OCI-LY7 (cell line): ENCODE results near the gene ATXN1. TPM values are rescaled to one million over a fixed set of nuclear protein-coding genes. Genes with fewer than 3 reads are reported as not detected.

Experiments used
- BruUV-seq: library from RNA; stranded (reverse); fragments of 400-500 nt; replicated peaks from 2 replicates; lab custom pipeline; 2021; lab: Mats Ljungman, UMichigan
- CTCF ChIA-PET: fragments of 300-600 bp; sonication (Branson Sonifier 250); formaldehyde crosslinking; loops from one replicate; lab custom pipeline; 2022; ENCODE audit warnings: antibody characterized with exemption; ENCODE audit not compliant: unreplicated experiment; lab: Charles Lee
- POLR2A ChIA-PET: fragments of 300-600 bp; sonication (Branson Sonifier 250); formaldehyde crosslinking; loops from one replicate; lab custom pipeline; 2022; ENCODE audit warnings: antibody characterized with exemption; lab: Charles Lee
- DNase-seq: peaks from one replicate; pipeline ENCODE4 v3.0.0-alpha.2; 2015; ENCODE audit warnings: low spot score
- H2AFZ ChIP-seq: fragments of 200-600 bp; sonication (generic), shearing (Covaris generic); 2 replicates; pipeline ENCODE4 v1.6.1; 2014; ENCODE audit warnings: mild to moderate bottlenecking, antibody characterized with exemption, low read length, moderate library complexity
- H3K27ac ChIP-seq: fragments of 200-600 bp; sonication (generic); 2 replicates; pipeline ENCODE4 v1.5.1; 2014; ENCODE audit warnings: mixed run types, low read depth, mild to moderate bottlenecking, moderate library complexity, low read length, inconsistent platforms; ENCODE audit not compliant: poor library complexity, severe bottlenecking
- H3K36me3 ChIP-seq: fragments of 200-600 bp; sonication (generic); 2 replicates; pipeline ENCODE4 v1.6.1; 2014; ENCODE audit warnings: mild to moderate bottlenecking, antibody characterized with exemption, low read length, moderate library complexity, mixed read lengths; ENCODE audit not compliant: insufficient read depth
- H3K4me1 ChIP-seq: fragments of 200-600 bp; sonication (generic); 2 replicates; pipeline ENCODE4 v1.5.1; 2014; ENCODE audit warnings: mild to moderate bottlenecking, low read length; ENCODE audit not compliant: insufficient read depth, poor library complexity, severe bottlenecking
- H3K4me2 ChIP-seq: fragments of 200-600 bp; sonication (generic); 2 replicates; pipeline ENCODE4 v1.6.1; 2014; ENCODE audit warnings: mild to moderate bottlenecking, low read length
- H3K4me3 ChIP-seq: fragments of 200-600 bp; sonication (generic); 2 replicates; pipeline ENCODE4 v1.5.1; 2014; ENCODE audit warnings: mild to moderate bottlenecking, low read depth, low read length; ENCODE audit not compliant: poor library complexity, severe bottlenecking
- H3K79me2 ChIP-seq: fragments of 200-600 bp; sonication (generic); 2 replicates; pipeline ENCODE4 v1.6.1; 2016; ENCODE audit warnings: low read depth, mild to moderate bottlenecking, low read length, moderate library complexity, mixed read lengths; ENCODE audit not compliant: insufficient read depth
- H3K9me2 ChIP-seq: fragments of 200-600 bp; sonication (generic); 2 replicates; pipeline ENCODE4 v1.6.1; 2016; ENCODE audit warnings: mild to moderate bottlenecking, low read length, mixed read lengths; ENCODE audit not compliant: insufficient read depth
- H3K9me3 ChIP-seq: fragments of 200-600 bp; sonication (generic); 2 replicates; pipeline ENCODE4 v1.6.1; 2014; ENCODE audit warnings: mild to moderate bottlenecking, mixed run types, low read length, mixed read lengths
- H4K20me1 ChIP-seq: fragments of 200-600 bp; sonication (generic); 2 replicates; pipeline ENCODE4 v1.6.1; 2014; ENCODE audit warnings: mild to moderate bottlenecking, antibody characterized with exemption, low read length, moderate library complexity, mixed read lengths; ENCODE audit not compliant: insufficient read depth
- CTCF ChIP-seq: fragments of 200-600 bp; sonication (generic); conservative IDR thresholded peaks from 2 replicates; pipeline ENCODE4 v1.5.1; 2014; ENCODE audit warnings: mild to moderate bottlenecking, antibody characterized with exemption, low read length, moderate library complexity, mixed read lengths
- EZH2phosphoT487 ChIP-seq: fragments of 200-600 bp; sonication (generic); IDR thresholded peaks from 2 replicates; pipeline ENCODE4 v1.6.1; 2018; ENCODE audit warnings: low read depth, borderline replicate concordance, mild to moderate bottlenecking, mixed run types, antibody characterized with exemption, low read length, moderate library complexity, mixed read lengths
- intact Hi-C: fragments of 100-400 bp; cut with micrococcal nuclease; formaldehyde crosslinking; loops from one replicate; pipeline ENCODE4 v1.10.0; 2022; ENCODE audit not compliant: unreplicated experiment
- total RNA-seq, 2 experiments: library from RNA; depleted of rRNA in 1 of 2; stranded (reverse); fragments of >200 nt in 1 of 2; shearing (Covaris generic) in 1 of 2; gene quantifications; 2 replicates each; pipeline ENCODE4 v1.2.3, GENCODE V29; 2014 to 2022

ATXN1 gene
- total RNA-seq, 2 experiments from 2014 or later, result not detected

GRCh38 chr6:16374461-16375200 is 386.6 kb downstream of the ATXN1 start:
- BruUV-seq, result no TSS peak
- H4K20me1 ChIP-seq, result no peaks in the 10 kb centered on the region
- H3K4me1 ChIP-seq, result no peaks in the 10 kb centered on the region
- no peak overlapping the region for H3K27ac ChIP-seq
- H3K9me2 ChIP-seq, result no peaks in the 10 kb centered on the region
- ChIA-PET CTCF (no interaction called here), POLR2A (interaction anchor here (0.6 to 1.0 kb wide), 5 partner anchors 13 to 732 kb away, joined by 3 to 6 read pairs (median 3); no protein-coding TSS in a partner anchor)
- DNase-seq, result no peak
- H2AFZ ChIP-seq, result no peak overlapping the region
- intact Hi-C loops, result no loop called here
- H3K36me3 ChIP-seq, result no peaks in the 10 kb centered on the region
- no peak overlapping the region for H3K4me2 ChIP-seq
- H3K4me3 ChIP-seq, result no peak overlapping the region
- TF ChIP-seq EZH2phosphoT487, result no peak
- no peak for TF ChIP-seq CTCF
- no peaks in the 10 kb centered on the region for H3K79me2 ChIP-seq
- no peaks in the 10 kb centered on the region for H3K9me3 ChIP-seq

GRCh38 chr6:16374016-16374415 is 387.2 kb downstream of the ATXN1 start:
- H3K4me1 ChIP-seq, result no peaks in the 10 kb centered on the region
- intact Hi-C loops, result no loop called here
- no peaks in the 10 kb centered on the region for H3K9me2 ChIP-seq
- no peak overlapping the region for H3K4me3 ChIP-seq
- ChIA-PET POLR2A (interaction anchor here (0.7 kb wide), 1 partner anchor 732 kb away, joined by 6 read pairs; no protein-coding TSS in a partner anchor), CTCF (no interaction called here)
- H3K9me3 ChIP-seq, result no peaks in the 10 kb centered on the region
- no TSS peak for BruUV-seq
- no peaks in the 10 kb centered on the region for H3K79me2 ChIP-seq
- no peak overlapping the region for H3K27ac ChIP-seq
- H2AFZ ChIP-seq, result no peak overlapping the region
- TF ChIP-seq CTCF (no peak), EZH2phosphoT487 (no peak)
- no peak overlapping the region for H3K4me2 ChIP-seq
- H4K20me1 ChIP-seq, result no peaks in the 10 kb centered on the region
- no peak for DNase-seq
- H3K36me3 ChIP-seq, result no peaks in the 10 kb centered on the region
